Thoracic aorta (tissue), 2 donors: ENCODE measurements around the gene GH1. TPM values are rescaled to one million over a fixed set of nuclear protein-coding genes. Genes with fewer than 3 reads are reported as not detected.

Experiments
- total RNA-seq, 2 donors: library from RNA; depleted of rRNA; stranded (reverse); fragments of >200 nt; gene quantifications; one replicate each; pipeline versions ENCODE4 v1.1.0 to v1.2.3, GENCODE V29; 2016

Gene GH1
- total RNA-seq, 2 donors from 2014 or later, result not detected

Other genes starting within 250 kb of the GH1 start
- gene LIMD2, start 218.7 kb downstream of the GH1 start, total RNA-seq, result 10 to 100 TPM; 26.2 to 29.6 TPM
- 10 to 100 TPM; 40.9 to 62.2 TPM for gene STRADA, start 177.0 kb downstream of the GH1 start, total RNA-seq
- gene CCDC47, start 145.2 kb downstream of the GH1 start, total RNA-seq, result 100 to 1,000 TPM in 1 of 2 donors, 10 to 100 TPM in 1; 40.2 to 101 TPM
- 100 to 1,000 TPM in 1 of 2 donors, 10 to 100 TPM in 1; 92.9 to 157 TPM for gene DDX42, start 144.7 kb downstream of the GH1 start, total RNA-seq
- gene PSMC5, start 91.4 kb downstream of the GH1 start, total RNA-seq, result 10 to 100 TPM; 58.5 to 76.1 TPM
- gene FTSJ3, start 91.2 kb downstream of the GH1 start, total RNA-seq, result 10 to 100 TPM; 38.2 to 52.9 TPM
- gene SMARCD2, start 76.2 kb downstream of the GH1 start, total RNA-seq, result 100 to 1,000 TPM in 1 of 2 donors, 10 to 100 TPM in 1; 81.8 to 136 TPM
- not detected for gene CSH2, start 45.2 kb downstream of the GH1 start, total RNA-seq
- gene GH2, start 36.9 kb downstream of the GH1 start, total RNA-seq, result not detected
- gene CSH1, start 22.3 kb downstream of the GH1 start, total RNA-seq, result not detected
- gene CSHL1, start 7.6 kb downstream of the GH1 start, total RNA-seq, result not detected
- 1 to 10 TPM; 4.3 to 6.0 TPM for gene CD79B, start 13.5 kb upstream of the GH1 start, total RNA-seq
- 1 to 10 TPM in 1 of 2 donors, not detected in 1; 1.1 TPM for gene SCN4A, start 54.1 kb upstream of the GH1 start, total RNA-seq
- gene PRR29, start 79.5 kb upstream of the GH1 start, total RNA-seq, result not detected
- gene ICAM2, start 101.8 kb upstream of the GH1 start, total RNA-seq, result 10 to 100 TPM; 41.6 to 46.6 TPM
- 10 to 100 TPM; 13.0 to 22.7 TPM for gene ERN1, start 211.3 kb upstream of the GH1 start, total RNA-seq